GM19324 (cell line): Measurements from ENCODE around the gene SCN10A.

Experiments
- ATAC-seq: cut with Tn5 transposase; IDR thresholded peaks from one replicate; pipeline ENCODE4 v1.9.1; 2021; ENCODE audit warnings: mild to moderate bottlenecking, moderate library complexity; ENCODE audit not compliant: unreplicated experiment, low FRiP score

Gene SCN10A

DNA sequence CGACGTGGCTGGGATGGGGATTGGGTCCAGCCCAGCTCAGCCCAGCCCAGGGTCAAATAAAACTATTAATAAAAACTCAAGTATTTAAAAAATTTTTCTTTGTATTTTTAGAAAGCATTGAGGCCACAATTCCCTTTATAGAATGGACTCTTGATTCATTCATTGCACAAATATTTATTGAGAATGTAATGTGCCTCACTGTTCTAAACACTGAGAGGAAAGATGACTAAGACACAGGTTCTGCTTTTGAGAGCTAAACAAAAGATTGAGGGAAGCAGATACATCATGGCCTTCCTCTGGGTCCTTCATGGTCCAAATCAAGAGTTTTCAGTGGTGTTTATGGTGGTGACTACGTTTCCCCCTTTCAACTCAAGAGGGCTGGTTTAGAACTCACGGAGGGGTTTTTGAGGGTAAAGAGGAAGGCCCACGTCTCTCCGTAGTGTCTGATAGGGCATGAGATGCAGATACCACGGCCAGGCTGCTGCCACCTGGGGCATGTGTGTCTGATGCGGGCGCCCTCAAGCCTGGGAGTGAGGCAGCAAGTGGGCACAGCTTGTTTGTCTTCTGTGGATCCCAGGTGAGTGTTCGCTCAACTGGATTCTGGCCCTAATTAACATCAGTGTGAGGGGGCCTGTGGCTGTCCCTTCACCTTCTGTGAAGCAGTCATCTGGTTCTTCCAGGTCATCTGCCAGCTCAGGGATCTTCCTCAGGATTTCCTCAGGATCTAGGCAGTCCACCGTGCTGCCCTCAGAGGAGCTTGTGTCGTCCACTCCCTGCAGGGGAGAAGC lies 93.0 kb downstream of the SCN10A start:
- no peak for ATAC-seq

DNA sequence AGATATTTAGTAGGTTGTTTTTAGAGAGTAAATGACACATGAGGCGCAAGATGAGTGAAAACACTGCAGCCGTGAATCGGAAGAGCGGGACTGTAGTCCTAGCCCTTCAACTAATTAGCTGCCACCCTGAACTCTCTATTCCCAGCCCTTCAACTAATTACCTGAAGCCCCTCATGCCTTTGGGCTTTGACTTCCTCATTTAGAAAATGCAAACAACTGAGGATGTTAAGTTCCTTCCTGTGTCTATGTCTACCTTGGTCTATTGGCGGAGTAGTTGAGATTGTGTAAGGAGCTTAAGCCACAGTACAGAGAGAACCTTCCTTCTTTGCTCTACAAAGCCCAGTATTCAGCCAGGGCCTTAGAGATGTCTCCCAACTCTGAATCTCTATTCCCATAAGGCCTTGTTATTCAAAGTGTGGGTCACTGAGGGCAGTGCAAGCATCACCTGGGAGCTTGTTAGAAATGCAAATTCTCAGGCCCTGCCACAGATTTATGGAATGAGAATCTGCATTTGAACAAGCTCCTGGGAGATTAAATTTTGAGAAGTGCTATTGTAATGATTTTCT lies 94.7 kb downstream of the SCN10A start:
- no peak for ATAC-seq

DNA sequence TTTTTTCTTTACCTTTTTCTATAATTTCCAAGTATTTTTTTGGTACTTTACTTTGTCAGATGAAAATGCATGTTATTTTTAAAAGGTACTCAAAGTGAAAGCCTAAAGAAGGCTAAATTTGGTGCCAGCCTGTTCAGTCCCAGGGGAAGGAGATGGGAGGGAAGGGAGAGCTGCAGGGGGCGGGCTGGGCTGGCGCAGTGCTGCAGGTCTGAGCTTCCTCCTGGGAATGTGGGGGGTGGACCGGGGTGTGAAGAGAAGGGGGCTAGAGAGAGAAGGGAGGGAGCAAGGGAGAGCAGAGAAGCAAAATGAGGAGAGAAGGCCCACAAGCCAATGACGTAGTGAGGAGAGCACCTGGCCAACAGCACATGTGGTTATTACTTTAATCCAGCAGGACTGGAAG lies 95.6 kb downstream of the SCN10A start:
- no peak for ATAC-seq

DNA sequence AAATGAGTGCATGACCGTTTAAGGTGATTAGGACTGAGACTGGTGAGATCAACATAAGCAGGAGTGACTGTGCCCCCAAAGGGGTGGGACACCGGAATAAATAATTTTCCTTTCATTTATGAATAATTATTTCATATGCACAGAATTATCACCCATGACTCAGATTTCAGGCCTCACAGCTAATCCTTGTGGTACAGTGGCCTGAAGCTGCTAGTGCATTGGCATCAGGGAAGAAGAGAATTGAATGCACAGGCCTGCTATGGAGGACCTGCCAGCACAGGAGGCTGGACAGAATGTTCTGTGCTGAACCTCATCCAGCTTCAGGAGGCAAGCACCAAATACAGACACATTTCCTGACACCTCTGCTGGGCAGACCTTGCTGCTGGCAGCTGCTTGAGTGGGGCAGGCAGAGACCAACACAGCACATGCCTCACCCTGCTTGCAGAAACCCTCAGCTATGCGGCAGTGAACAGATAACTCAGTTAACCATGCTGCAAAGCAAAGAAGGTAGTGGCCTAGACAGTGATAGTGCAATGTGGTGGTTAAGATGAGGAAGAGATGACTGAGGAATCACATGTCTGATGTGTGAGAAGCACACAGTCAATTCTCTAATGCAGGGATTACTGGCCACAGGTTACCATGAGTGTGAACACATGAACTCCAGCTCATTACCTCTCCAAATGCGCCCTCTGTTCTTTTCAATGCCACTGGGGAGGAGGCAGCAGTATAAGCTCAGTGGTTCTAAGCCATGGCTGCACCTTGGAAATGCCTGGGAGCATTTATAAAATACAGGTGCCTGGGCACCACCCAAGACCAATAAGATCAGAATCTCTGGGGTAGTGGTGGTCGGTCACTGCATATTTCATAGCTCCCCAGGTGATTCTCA lies 98.4 kb downstream of the SCN10A start:
- no peak for ATAC-seq

DNA sequence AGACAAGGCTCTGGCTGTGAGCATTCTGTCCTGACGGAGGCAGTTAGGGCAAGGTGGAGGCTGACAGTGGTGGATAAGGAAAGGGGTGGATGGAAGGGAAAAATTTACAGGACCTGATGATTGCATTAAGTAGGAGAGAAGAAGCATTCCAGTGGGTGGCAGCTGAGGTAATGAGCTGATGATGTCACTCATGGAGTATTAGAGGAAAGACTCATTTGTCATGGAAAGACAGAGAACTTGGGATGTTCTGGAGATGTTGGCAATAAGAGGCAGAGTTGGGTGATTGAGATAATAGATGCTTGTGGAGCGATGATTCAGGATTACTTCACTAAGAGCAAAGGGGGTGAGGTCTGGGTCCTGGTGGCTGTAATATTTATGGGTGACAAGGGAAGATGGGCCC lies 102.9 kb downstream of the SCN10A start:
- no peak for ATAC-seq

DNA sequence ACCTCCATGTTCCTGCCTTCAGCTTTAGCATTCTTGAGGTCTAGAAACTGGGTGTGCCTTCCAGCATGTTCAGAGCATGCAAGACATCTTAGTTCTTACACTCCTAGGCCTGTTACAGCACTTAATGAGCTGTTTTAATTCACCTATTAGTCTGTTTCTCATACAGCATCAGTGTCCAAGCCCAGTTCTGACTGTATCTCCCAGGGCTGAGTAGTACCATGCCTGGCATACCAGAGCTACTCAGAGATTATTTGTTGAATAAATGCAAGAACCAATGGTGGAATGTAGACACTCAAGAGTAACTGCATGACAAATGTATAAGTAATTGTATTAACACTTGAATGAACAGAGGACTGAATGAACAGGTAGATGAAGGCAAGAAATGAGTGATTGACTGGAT lies 104.7 kb downstream of the SCN10A start:
- no peak for ATAC-seq

DNA sequence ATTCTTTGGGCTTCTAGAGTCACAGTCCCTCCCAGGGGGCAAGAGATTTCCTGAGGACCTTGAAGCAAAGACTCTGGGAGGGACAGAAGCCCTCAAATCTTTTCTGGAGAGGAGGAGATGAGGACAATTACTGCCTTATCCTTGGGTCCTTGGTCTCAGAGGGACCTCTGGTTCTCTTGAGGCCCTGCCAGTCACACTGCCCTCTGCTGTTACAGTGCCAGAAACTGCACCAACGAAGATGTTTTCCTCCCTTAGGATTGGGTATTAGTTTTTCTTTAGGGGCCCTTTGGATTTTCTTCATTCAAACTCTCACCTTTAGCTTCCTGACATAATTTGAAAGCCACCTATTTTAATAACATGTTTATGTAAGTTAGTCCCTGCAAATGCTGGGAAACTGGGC lies 108.3 kb downstream of the SCN10A start:
- no peak for ATAC-seq

DNA sequence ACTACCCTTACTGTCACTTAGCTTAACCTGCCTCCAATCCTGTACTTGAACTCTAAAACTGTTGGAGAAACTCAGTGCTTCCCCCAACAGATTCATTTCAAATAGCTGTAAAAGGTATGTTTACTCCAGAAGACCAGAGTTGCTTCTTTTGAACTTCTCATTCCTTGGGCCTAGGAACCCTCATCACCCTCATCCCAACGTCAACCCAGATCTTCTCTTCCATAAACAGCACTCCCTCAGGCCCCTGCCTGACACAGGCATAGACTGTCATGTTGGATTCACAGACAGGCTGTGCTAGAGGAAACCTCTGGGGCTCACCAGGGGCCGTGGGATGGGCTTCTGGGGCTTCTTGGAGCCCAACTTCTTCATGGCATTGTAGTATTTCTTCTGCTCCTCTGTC lies 109.1 kb downstream of the SCN10A start:
- no peak for ATAC-seq

DNA sequence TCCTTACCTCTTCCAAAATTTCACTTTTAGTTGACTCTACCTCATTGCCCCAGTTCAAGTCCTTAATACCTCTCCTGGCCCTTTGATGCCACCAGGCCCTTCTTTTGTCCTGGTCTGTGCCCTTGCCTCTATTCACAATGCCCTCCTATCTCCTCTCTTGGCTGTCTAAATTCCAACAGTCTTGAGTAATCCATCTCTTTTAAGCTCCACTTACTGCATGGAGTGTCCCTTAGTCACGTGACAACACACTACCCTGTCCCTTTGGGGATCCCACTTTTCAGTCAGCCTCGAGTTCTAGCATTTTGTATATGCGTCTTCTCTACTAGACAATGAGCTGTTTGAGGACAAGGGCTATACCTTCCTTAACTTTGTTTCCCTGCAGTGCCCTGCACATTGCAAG lies 113.8 kb downstream of the SCN10A start:
- no peak for ATAC-seq

DNA sequence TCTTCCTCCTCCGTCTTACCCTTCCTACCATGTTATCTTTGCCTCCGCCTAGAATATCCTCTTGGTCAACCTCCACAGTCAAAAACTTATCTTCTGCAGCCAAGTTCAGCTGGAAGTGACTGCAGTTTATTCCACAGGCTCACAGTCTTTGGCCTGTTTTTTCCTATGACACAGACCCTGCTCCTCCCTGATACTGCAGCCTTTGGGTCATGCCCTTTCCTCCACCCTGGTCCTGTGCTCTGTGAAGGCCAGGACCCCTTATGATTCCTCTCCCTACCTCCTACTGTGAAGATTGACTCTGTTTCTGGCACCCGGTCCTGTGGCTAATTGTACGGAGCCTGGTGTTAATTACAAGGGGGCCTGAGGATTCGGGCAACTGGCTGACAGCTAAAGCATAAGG lies 117.3 kb downstream of the SCN10A start:
- no peak for ATAC-seq

DNA sequence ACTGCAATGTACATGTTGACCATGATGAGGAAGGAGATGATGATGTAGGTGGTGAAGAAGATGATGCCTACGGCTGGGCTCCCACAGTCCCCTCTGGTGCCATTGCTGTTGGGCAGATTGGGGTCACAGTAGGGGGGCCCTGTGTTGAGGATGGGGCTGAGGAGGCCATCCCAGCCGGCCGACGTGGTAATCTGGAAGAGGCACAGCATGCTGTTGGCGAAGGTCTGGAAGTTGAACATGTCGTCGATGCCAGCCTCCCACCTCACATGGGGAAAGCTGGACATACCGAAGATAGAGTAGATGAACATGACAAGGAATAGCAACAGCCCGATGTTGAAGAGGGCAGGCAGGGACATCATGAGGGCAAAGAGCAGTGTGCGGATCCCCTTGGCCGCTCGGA lies 118.0 kb downstream of the SCN10A start:
- no peak for ATAC-seq

DNA sequence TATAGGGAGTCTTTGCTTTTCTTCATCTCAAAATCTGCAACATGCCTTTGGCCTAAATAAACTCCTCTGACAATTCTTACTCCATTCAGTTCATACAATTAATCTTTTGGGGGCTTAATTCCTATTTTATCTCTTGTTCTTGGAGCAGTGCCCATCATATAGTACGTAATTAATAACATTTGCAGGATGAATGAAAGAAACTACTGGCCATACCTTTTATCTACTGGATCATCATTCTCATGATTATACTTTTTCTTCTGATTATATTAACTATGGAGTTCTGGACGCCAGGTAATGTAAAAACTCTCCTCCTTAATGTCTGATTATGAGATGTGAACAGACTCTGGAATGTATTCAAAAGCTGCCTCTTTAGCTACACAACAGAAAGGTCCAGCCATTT lies 120.0 kb downstream of the SCN10A start:
- no peak for ATAC-seq

DNA sequence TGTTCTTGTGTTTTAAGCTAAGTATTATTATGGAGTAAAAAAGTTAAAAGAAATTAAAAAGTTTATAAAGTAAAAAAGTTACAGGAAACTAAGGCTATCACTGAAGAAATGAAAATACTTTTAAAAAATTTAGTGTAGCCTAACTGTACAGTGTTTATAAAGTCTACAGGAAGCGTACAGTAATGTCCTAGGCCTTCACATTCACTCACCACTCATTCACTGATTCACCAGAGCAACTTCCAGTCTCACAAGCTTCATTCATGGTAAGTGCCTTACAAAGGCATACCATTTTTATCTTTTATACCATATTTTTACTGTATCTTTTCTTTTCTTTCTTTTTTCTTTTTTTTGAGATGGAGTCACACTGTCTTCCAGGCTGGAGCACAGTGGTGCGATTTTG lies 125.8 kb downstream of the SCN10A start:
- ATAC-seq, result no peak

DNA sequence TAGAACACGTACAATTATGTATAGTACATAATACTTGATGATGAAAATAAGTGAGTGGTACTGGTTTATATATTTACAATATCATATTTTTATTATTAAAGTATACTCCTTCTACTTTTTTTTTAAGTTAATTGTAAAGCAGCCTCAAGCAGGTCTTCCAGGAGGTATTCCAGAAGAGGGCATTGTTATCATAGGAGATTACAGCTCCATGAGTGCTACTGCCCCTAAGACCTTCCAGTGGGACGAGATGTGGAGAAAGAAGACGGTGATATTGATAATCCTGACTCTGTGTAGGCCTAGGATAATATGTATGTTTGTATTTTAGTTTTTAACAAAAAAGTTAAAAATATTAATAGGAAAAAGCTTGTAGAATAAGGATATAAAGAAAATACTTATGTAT lies 126.2 kb downstream of the SCN10A start:
- no peak for ATAC-seq

DNA sequence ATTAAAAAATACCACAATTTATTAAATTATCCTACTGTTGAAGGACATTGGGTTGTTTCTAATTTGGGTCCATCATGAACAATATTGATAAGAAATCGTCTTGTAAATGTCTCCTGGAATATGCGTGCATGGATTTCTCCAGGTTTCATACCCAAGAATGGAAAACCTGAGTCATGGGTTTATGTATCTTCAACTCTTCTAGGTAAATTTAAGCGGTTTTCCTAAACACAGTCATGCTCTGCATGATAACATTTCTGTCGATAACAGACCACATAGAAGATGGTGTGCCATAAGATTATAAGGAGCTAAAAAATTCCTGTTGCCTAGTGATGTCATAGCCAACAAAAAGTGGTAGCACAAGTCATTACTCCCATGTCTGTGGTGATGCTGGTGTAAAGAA lies 126.7 kb downstream of the SCN10A start:
- ATAC-seq, result no peak

DNA sequence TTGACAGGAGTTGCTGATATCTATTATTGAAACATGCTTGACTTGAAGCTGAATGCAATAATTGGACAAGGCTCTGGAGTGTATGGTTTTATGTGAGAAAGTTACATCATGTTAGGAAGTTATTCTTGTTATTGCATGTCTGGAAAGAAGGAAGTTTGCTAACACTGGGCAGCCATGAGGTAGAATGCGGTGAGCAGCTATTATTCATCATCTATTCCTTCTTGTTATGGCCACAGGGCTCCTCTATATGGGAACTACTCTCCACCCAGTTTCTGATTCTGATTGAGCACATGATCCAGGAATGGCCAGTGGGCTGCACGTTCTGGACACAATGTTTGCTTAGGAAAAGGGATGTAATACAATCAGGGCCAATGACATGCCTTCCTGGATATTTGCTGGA lies 128.7 kb downstream of the SCN10A start:
- no peak for ATAC-seq

DNA sequence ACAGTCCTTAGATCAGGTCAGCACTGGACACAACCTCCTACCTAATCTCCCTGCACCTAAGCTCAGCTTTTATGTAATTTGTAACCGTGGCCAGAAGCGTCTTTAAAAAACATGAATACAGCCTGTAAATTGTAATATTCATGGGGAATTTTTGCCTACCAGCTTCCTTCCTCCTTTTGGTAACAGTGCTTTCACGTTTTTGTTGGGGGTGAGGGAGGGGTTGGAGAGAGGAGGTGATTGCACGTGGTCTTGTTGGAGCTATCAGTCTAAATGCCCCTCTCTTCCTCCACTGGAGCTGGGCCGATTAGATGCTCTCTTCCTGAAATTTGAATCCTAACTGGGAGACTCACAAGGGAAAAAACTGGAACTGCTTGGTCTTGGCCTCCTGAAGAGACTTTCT lies 131.5 kb downstream of the SCN10A start:
- ATAC-seq, result no peak

DNA sequence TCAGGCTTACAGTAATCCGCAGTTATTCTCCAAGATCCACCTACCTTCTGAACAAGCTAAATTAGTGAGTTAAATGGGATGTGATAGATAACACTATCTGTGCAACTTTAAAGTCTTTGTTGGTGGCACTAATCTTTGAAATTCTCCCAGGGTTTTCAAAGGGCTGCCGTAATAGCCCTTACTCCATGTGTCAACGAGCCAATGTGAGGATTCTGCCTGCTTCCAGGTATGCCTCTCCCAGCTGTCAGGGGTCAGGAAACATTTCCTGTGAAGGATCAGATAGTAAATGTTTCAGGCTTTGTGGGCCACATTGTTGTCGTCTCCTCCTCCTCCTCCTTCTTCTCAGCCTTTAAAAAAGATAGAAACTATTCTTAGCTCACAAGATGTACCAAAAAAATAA lies 146.3 kb downstream of the SCN10A start:
- ATAC-seq, result no peak

DNA sequence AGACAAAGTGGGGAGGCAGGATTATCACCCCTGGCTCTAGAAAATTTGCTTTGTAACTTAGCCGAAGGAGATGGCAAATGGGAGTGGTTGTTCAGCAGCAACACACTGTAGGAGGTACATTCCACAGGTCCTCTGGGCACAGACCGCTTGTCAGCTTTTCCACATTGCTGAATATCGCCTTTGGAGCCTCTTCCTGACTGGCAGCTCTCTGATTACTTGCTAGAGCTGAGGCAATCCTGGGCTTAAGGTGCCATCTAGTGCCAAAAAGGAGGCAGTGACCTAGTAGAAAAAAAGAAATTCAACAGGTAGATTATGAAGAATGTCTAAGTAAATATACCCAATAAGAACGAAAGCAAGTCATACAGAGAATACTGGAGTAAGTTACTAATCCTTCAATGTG lies 153.5 kb downstream of the SCN10A start:
- no peak for ATAC-seq

DNA sequence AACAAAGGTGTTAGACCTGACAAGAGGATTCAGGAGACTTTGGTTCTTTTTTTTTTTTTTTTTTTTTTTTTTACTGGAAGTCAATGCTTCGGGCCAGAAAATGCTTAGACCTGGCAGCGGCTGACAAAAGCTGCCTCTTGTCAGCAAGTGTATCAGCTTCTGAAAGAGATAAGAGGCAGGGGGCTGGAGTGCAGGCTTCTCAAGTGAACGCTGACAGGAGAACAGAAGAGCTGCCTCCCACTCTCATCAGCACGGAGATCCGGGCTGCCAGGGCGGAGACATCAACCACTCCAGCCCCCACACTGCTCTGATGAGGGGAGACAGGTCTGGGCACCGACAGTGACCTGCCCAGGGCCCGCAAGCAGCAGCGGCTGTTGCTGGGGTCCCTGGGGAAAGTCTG lies 157.2 kb downstream of the SCN10A start:
- no peak for ATAC-seq

DNA sequence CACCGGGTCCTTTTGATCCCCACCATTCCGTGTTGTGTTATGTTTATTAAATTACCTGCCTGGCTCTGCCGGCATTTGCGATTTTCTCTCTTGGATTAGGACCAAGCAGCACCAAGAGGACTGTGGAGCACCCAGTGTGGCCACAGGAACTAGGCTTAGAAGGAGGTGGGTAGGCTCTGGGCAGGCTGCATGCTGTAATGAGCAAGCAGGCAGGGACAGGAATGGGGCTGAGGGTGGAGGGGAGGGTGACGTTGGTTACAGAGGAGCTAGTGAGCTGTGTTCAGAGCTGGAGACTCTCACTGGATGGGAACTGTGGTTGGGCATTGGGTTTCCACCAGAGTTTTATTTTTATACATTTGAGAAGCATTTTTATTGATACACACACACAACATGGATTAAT lies 158.6 kb downstream of the SCN10A start:
- no peak for ATAC-seq
